CD4-positive, alpha-beta T cell (primary cell): ENCODE measurements around the gene LAMP5. TPM values are rescaled to one million over a fixed set of nuclear protein-coding genes. Genes with fewer than 3 reads are reported as not detected.
A peak's percentile ranks its signal among the peaks of the same experiment; 100 is the strongest.

Experiments
- ATAC-seq: fragments of 200-7000 bp; cut with Tn5 transposase; one replicate; pipeline ENCODE4 v1.10.0; 2022; ENCODE audit warnings: mild to moderate bottlenecking; ENCODE audit not compliant: poor library complexity
- CTCF ChIA-PET: fragments of 350-600 bp; sonication (Branson Sonifier 250); formaldehyde crosslinking; loops from one replicate; lab custom pipeline; 2021; ENCODE audit warnings: antibody characterized with exemption, inconsistent platforms; lab: Charles Lee
- POLR2A ChIA-PET: fragments of 350-600 bp; sonication (Branson Sonifier 250); formaldehyde crosslinking; loops from one replicate; lab custom pipeline; 2021; ENCODE audit warnings: antibody characterized with exemption, inconsistent platforms; lab: Charles Lee
- DNase-seq, 14 experiments: peaks; one replicate each; pipeline ENCODE4 v3.0.0-alpha.2; 2013 to 2020; ENCODE audit warnings: mixed read lengths in 2 of 14
- H3K27ac ChIP-seq, 2 donors: one replicate each; pipeline versions ENCODE4 v1.5.1 to v1.7.0; 2013; ENCODE audit warnings: low read length in 2 of 2, low read depth in 1 of 2, mild to moderate bottlenecking in 1 of 2
- H3K27me3 ChIP-seq, 2 experiments: 1 replicate in 1 of 2; 2 replicates in 1 of 2; pipeline versions ENCODE4 v1.6.1 to v1.7.0; 2013; ENCODE audit warnings: low read length in 2 of 2, control low read depth in 1 of 2, mild to moderate bottlenecking in 1 of 2, moderate library complexity in 1 of 2; ENCODE audit not compliant: insufficient read depth in 2 of 2, control insufficient read depth in 1 of 2
- H3K36me3 ChIP-seq: one replicate; pipeline ENCODE4 v1.6.1; 2013; ENCODE audit warnings: low read length, control low read depth; ENCODE audit not compliant: insufficient read depth
- H3K4me1 ChIP-seq: one replicate; pipeline ENCODE4 v1.6.1; 2013; ENCODE audit warnings: low read length, control low read depth; ENCODE audit not compliant: insufficient read depth
- H3K4me3 ChIP-seq: one replicate; pipeline ENCODE4 v1.5.1; 2013; ENCODE audit warnings: mild to moderate bottlenecking, low read length, moderate library complexity
- H3K9me3 ChIP-seq, 2 experiments: 1 replicate in 1 of 2; 2 replicates in 1 of 2; pipeline versions ENCODE4 v1.6.1 to v1.7.0; 2013; ENCODE audit warnings: low read length in 2 of 2, mild to moderate bottlenecking in 2 of 2, control low read depth in 1 of 2, moderate library complexity in 1 of 2; ENCODE audit not compliant: control insufficient read depth in 1 of 2, insufficient read depth in 1 of 2
- H3K27ac Mint-ChIP-seq: one replicate; pipeline ENCODE4 v1.8.0; 2020; ENCODE audit warnings: mixed read lengths
- H3K27me3 Mint-ChIP-seq: one replicate; pipeline ENCODE4 v1.8.0; 2021; ENCODE audit warnings: mixed read lengths
- H3K36me3 Mint-ChIP-seq: one replicate; pipeline ENCODE4 v1.8.0; 2021; ENCODE audit warnings: low read depth, mixed read lengths
- H3K4me1 Mint-ChIP-seq: one replicate; pipeline ENCODE4 v1.8.0; 2021; ENCODE audit warnings: low read depth, mixed read lengths
- H3K4me3 Mint-ChIP-seq: one replicate; pipeline ENCODE4 v1.8.0; 2020; ENCODE audit warnings: mild to moderate bottlenecking, mixed read lengths
- H3K9me3 Mint-ChIP-seq: one replicate; pipeline ENCODE4 v1.8.0; 2020; ENCODE audit warnings: mixed read lengths
- CTCF ChIP-seq: fragments of 200-600 bp; IDR thresholded peaks from one replicate; pipeline ENCODE4 v1.8.0; 2022; ENCODE audit warnings: antibody characterized with exemption, mild to moderate bottlenecking
- intact Hi-C, 2 experiments: fragments of 100-400 bp; cut with DNase I in 1 of 2; cut with micrococcal nuclease in 1 of 2; formaldehyde crosslinking; loops; one replicate each; pipeline versions ENCODE4 v1.15.1 to v1.9.0; 2023 to 2025; cut with DNase I, micrococcal nuclease
- total RNA-seq, 174 experiments: library from RNA in 2 of 174; stranded (reverse) in 2 of 174; gene quantifications; one replicate each; pipeline ENCODE4 v1.2.3 and lab custom pipeline; 2021 to 2026

Gene LAMP5
- total RNA-seq, 2 experiments from 2014 or later, result 0.11 TPM; not detected in 1

GRCh38 chr20:9491324-9491723, 23.1 kb upstream of the LAMP5 start:
- H3K9me3 Mint-ChIP-seq, result no peaks in the 10 kb centered on the region
- no peak overlapping the region for H3K4me3 Mint-ChIP-seq

DNA sequence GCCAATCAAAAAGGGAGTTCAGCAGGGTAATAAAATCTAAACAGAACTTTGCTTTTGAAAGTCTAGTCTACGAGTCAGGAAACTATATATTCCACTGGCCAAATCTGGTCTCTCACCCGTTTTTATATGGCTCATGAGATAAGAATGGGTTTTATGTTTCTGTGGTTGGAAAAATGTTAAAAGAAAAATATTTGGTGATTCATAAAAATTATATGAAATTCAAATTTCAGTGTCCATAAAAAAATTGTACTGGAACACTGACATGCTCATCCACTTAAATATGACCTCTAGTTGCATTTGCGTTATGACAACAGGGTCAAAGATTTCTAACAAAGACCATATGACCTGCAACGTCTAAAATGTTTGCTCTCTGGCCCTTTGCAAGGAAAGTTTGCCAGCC, 22.3 kb upstream of the LAMP5 start:
- Histone ChIP-seq H3K27ac (no peak overlapping the region), H3K9me3 (peaks cover 0 to 9% of the 10 kb centered on the region in 2 experiments), H3K4me3 (no peak overlapping the region), H3K4me1 (no peaks in the 10 kb centered on the region), H3K36me3 (no peaks in the 10 kb centered on the region), H3K27me3 (no peaks in the 10 kb centered on the region)
- Mint-ChIP-seq H3K4me3 (no peak overlapping the region), H3K36me3 (no peaks in the 10 kb centered on the region), H3K27ac (no peak overlapping the region), H3K9me3 (no peaks in the 10 kb centered on the region), H3K4me1 (no peaks in the 10 kb centered on the region), H3K27me3 (no peaks in the 10 kb centered on the region)
- ATAC-seq (no peak), DNase-seq (no peak)
- CTCF ChIA-PET, result no interaction called here
- intact Hi-C loops, result no loop called here
- POLR2A ChIA-PET, result no interaction called here
- TF ChIP-seq CTCF, result no peak

More at GRCh38 chr20:9491324-9491723, 23.1 kb upstream of the LAMP5 start:
- Mint-ChIP-seq H3K27ac (no peak overlapping the region), H3K36me3 (no peaks in the 10 kb centered on the region), H3K4me1 (no peaks in the 10 kb centered on the region), H3K27me3 (no peaks in the 10 kb centered on the region)
- POLR2A ChIA-PET, result no interaction called here
- Histone ChIP-seq H3K4me3 (no peak overlapping the region), H3K4me1 (no peaks in the 10 kb centered on the region), H3K9me3 (peaks cover 0 to 9% of the 10 kb centered on the region in 2 experiments), H3K36me3 (no peaks in the 10 kb centered on the region), H3K27ac (no peak overlapping the region), H3K27me3 (no peaks in the 10 kb centered on the region)
- no peak for TF ChIP-seq CTCF
- DNase-seq, result peak in 1 of 14 experiments; percentile 19
- no peak for ATAC-seq
- CTCF ChIA-PET, result no interaction called here
- intact Hi-C loops, result no loop called here

DNA sequence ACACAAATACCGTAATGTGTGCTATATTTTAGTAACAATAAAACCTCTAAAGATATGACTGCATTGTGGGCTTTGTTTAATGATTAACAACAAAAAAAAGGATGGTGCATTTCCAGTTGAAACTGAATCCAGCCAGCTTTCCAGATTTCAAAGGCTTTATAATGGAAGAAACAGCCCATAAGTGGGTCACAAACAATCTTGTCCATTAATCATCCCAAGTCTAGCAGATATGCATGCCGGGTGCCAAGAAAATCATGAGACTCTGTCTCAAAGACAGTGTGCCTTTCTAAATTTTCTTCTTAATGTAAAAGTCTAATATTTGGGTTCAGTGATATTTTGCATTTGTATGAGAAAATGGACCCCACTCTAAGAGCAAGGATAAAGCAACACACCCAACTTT, 20.6 kb upstream of the LAMP5 start:
- Mint-ChIP-seq H3K27ac (no peak overlapping the region), H3K4me1 (no peaks in the 10 kb centered on the region), H3K9me3 (no peaks in the 10 kb centered on the region), H3K4me3 (no peak overlapping the region), H3K27me3 (no peaks in the 10 kb centered on the region), H3K36me3 (no peaks in the 10 kb centered on the region)
- no peak overlapping the region for H3K4me3 ChIP-seq
- DNase-seq (no peak), ATAC-seq (no peak)
- H3K36me3 ChIP-seq, result no peaks in the 10 kb centered on the region
- no peaks in the 10 kb centered on the region for H3K27me3 ChIP-seq
- no peak overlapping the region for H3K27ac ChIP-seq
- H3K9me3 ChIP-seq, result peaks cover 0 to 9% of the 10 kb centered on the region in 2 experiments
- POLR2A ChIA-PET, result no interaction called here
- intact Hi-C loops, result no loop called here
- no peak for TF ChIP-seq CTCF
- CTCF ChIA-PET, result no interaction called here
- no peaks in the 10 kb centered on the region for H3K4me1 ChIP-seq
